Stomach smooth muscle (tissue), 2 donors: Measurements from ENCODE around the gene GABBR1.
"Not testable (repeated sequence)": the region's sequence is repeated elsewhere in the genome, so short reads cannot be mapped to it uniquely, and the experiment has no call there.

Source experiments
- H3K27ac ChIP-seq: one replicate; pipeline ENCODE4 v1.7.0; 2013; ENCODE audit warnings: mild to moderate bottlenecking, low read length, inconsistent platforms
- H3K27me3 ChIP-seq, 2 donors: one replicate each; pipeline ENCODE4 v1.7.0; 2013; ENCODE audit warnings: low read length in 2 of 2; ENCODE audit not compliant: insufficient read depth in 2 of 2, control insufficient read depth in 1 of 2
- H3K36me3 ChIP-seq, 2 donors: one replicate each; pipeline ENCODE4 v1.7.0; 2013; ENCODE audit warnings: low read length in 2 of 2; ENCODE audit not compliant: control insufficient read depth in 2 of 2, insufficient read depth in 2 of 2
- H3K4me1 ChIP-seq: one replicate; pipeline ENCODE4 v1.7.0; 2013; ENCODE audit warnings: low read length; ENCODE audit not compliant: control insufficient read depth, insufficient read depth
- H3K4me3 ChIP-seq, 2 donors: one replicate each; pipeline ENCODE4 v1.7.0; 2013; ENCODE audit warnings: low read length in 2 of 2
- H3K9ac ChIP-seq, 2 donors: one replicate each; pipeline ENCODE4 v1.7.0; 2013; ENCODE audit warnings: low read length in 2 of 2, mild to moderate bottlenecking in 1 of 2
- H3K9me3 ChIP-seq, 2 donors: one replicate each; pipeline ENCODE4 v1.7.0; 2013; ENCODE audit warnings: low read length in 2 of 2; ENCODE audit not compliant: control insufficient read depth in 2 of 2
- donor health status: healthy.
- donor health status: Pancreatic carcinoma.

GABBR1 gene

DNA sequence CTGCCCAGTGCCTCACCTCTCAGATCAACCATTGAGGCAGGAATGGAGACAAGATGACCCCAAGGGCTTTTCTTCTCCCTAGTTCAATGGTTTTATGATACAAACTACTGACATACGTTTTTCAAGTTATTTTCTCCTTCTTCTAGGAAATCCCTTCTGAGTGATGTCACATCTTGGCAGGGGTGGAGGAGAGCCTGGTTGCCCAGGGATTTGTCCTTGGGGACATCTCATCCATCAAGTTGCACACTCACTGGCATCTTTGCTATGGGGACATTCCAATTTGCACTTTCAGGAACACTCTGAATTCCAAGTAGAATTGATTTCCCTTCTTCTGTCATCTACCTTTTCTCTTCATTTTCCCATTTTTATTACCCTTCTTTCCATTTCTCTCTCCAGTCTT, 38.0 kb upstream of the GABBR1 start:
- Histone ChIP-seq H3K9me3 (no peaks in the 10 kb centered on the region), H3K36me3 (no peaks in the 10 kb centered on the region), H3K4me3 (no peak overlapping the region), H3K9ac (no peak overlapping the region), H3K4me1 (no peaks in the 10 kb centered on the region), H3K27me3 (peaks cover 0 to 7% of the 10 kb centered on the region in 2 donors), H3K27ac (no peak overlapping the region)

DNA sequence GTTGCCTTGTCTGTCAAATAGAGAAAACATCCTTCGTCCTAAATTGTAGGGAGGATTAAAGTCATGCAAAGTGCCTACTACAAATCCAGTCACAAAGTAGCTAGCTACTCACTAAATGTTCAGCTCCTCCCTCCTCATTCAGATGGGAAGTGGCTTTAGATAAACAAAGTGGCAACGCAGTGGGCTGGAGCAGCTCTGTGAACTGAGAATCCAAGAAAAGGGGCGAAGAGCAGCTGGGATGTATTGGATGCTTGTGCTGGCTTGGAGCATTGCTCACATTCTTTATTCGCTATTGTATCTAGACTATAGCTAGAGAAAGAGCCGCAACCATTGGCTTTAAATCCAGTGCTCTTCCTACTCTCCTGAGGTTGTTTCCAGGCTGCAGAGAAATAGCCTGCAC, 34.2 kb upstream of the GABBR1 start:
- Histone ChIP-seq H3K9ac (no peak overlapping the region), H3K9me3 (no peaks in the 10 kb centered on the region), H3K4me3 (no peak overlapping the region), H3K27ac (no peak overlapping the region), H3K36me3 (no peaks in the 10 kb centered on the region), H3K27me3 (peaks cover 0 to 9% of the 10 kb centered on the region in 2 donors), H3K4me1 (no peaks in the 10 kb centered on the region)

DNA sequence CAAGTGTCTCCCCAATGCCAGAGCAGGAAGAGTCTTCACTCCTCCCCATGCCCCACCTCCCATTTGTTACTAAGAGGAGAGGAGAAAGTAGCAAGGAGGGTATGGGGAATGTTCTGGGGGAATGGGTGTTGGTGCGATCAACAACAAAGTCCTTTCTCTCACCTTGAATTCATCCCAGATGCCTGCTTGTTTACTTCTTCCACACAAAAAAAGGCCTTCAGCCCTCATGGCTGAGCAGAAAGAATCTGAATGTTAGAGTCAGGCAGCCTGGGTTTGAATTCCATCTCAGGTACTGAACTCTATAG, 33.8 kb upstream of the GABBR1 start:
- H3K4me1 ChIP-seq: no peaks in the 10 kb centered on the region
- peaks cover 0 to 9% of the 10 kb centered on the region in 2 donors for H3K27me3 ChIP-seq
- no peak overlapping the region for H3K4me3 ChIP-seq
- H3K27ac ChIP-seq: no peak overlapping the region
- no peak overlapping the region for H3K9ac ChIP-seq
- no peaks in the 10 kb centered on the region for H3K9me3 ChIP-seq
- no peaks in the 10 kb centered on the region for H3K36me3 ChIP-seq

DNA sequence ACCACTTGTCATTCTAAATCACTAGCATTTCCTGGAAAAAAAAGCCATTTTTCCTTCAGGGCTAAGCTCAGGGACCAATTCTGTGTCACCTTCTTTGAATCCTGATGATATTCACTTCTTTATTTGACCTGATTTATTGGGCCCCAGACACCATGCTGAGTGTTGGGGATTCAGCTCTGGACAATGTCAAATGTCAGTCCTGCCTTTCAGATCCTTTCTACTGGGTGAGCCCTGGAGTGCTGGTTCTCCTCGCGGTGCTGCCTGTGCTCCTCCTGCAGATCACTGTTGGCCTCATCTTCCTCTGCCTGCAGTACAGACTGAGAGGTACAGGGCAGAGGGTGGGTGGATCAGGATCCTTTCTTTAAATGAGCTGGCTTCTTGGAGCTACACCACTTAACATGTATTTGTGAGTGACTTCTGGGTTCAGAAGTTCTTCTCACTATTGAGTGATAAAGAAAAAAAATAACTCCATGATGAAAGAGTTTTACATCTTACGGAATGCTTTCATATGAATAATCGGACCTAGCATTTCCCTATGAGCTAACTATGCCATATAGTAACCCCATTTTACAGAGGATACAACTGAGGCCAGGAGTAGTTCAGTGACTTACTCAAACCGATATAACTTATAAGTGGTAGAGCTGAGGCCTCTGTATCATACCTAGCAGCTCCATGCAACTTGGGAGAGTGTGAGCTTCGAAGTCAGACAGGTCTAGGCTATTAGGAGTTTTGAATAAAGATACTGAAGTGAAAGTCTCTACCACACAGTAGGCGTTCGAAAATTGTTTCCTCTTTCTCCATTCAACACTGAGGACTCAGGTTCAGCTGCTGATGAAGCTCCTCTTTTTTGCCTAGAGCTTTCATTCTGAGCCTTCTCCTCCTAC, 33.2 kb upstream of the GABBR1 start:
- Histone ChIP-seq H3K27ac (no peak overlapping the region), H3K4me3 (no peak overlapping the region), H3K9me3 (no peaks in the 10 kb centered on the region), H3K9ac (no peak overlapping the region), H3K27me3 (peaks cover 0 to 6% of the 10 kb centered on the region in 2 donors), H3K36me3 (no peaks in the 10 kb centered on the region), H3K4me1 (no peaks in the 10 kb centered on the region)

DNA sequence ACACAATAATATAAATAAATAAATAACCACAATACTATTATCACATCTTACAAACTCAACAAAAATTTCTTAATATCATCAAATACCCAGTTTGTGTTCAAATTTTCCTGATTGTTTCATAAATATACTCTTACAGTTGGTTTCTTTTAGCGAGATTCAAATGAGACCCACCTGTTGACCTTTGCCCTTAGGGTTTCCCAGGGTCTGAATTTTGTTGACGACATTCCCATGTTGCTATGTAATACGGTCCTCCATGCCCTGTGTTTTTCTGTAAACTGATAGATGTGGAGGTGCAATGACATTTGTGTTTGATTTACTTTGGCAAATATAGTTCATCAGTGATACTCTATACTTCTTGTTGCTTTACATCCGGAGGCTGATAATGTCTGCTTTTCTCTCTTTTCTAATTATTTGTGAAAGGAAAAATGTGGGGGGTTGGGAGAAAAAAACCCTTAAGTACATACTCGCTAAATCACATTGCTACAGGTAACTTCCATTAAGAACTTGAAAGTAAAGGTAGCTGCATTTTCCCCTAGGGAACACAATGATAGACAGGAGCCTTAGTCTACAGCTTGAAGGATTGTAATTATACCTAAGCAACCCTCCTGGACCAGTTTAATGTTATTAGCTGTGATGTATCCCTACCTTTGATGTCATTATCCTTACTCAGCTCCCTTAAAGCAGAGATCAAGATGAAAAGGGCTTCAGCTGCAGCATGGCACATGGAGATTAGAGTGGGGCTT, 30.5 kb upstream of the GABBR1 start:
- no peak overlapping the region for H3K4me3 ChIP-seq
- no peak overlapping the region for H3K27ac ChIP-seq
- H3K4me1 ChIP-seq: no peaks in the 10 kb centered on the region
- H3K27me3 ChIP-seq: peaks cover 0 to 5% of the 10 kb centered on the region in 2 donors
- no peaks in the 10 kb centered on the region for H3K36me3 ChIP-seq
- H3K9ac ChIP-seq: no peak overlapping the region
- H3K9me3 ChIP-seq: no peaks in the 10 kb centered on the region

DNA sequence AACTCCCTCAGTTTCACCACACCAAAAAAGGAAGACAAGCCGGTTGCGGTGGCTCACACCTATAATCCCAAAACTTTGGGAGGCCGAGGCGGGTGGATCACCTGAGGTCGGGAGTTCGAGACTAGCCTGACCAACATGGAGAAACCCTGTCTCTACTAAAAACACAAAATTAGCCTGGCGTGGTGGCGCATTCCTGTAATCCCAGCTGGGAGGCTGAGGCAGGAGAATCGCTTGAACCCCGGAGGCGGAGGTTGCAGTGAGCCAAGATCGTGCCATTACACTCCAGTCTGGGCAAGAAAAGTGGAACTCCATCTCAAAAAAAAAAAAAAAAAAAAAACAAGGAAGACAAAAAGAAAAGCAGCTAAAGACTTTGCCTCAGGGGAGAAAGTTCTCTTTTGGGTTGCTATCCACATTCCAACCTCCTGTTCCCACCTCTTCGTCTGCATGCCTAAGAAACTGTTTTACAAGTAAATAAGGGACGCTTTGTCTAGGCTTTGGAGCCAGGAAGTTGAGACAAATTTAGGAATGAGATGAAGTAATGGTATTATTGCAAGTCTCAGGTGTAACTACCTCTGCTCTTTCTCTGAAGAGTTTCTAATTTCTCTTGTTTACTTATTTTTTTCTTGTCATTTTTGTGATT, 28.6 kb upstream of the GABBR1 start:
- not testable (repeated sequence) for H3K9ac ChIP-seq, H3K27ac ChIP-seq, H3K27me3 ChIP-seq

DNA sequence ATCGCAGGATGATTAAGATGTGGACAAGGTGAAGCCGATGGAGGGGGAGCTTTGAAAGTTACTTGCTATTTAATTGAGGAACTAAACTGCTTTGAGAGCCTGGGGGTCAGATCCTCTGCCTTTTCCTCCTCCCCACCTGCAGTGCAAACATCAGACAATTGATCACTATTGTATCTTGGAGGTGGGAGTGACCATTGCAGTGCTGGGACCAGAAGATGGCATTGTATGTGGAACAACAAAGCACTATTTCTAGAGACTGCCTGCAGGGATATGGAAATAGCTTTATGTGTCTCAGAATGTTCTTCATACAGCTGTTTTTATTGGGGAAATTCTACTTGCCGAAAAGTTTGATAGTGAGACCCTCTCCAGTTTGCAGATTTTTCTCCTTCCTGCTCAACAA, 28.1 kb upstream of the GABBR1 start:
- no peaks in the 10 kb centered on the region for H3K36me3 ChIP-seq
- no peak overlapping the region for H3K27ac ChIP-seq

More for the DNA sequence above, 28.6 kb upstream of the GABBR1 start:
- not testable (repeated sequence) for H3K4me1 ChIP-seq, H3K4me3 ChIP-seq, H3K36me3 ChIP-seq, H3K9me3 ChIP-seq

DNA sequence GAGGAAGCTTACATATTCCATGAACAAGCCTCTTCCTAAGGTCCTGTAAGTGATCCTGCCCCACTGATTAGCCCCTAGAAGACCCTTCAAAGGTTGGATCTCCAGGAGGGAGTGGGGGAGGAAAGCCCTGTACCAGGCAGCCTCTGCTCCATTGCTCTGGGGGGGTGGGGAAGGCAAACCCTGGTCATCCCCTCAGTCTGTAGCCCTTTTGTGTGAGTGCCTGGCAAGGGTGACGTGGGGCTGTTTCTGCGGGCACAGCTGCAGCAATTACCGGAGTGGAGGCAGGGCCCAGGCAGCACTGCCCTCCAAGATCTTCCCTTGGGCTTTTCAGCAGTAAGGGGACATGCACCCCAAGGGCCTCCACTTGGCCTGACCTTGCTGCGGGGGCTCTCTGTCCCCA, 23.8 kb upstream of the GABBR1 start, which contains the start of gene MOG:
TSS of gene MOG (plus strand) at position 295 of the 400 bp plus-strand sequence. CDS start 118 bp downstream, outside the sequence.
- Histone ChIP-seq H3K4me3 (no peak within 1 kb of the TSS), H3K27ac (no peak within 1 kb of the TSS)

More for the DNA sequence above, 28.1 kb upstream of the GABBR1 start:
- no peak overlapping the region for H3K9ac ChIP-seq
- peaks cover 0 to 5% of the 10 kb centered on the region in 2 donors for H3K27me3 ChIP-seq
- no peaks in the 10 kb centered on the region for H3K9me3 ChIP-seq
- H3K4me3 ChIP-seq: no peak overlapping the region
- peaks cover 3% of the 10 kb centered on the region for H3K4me1 ChIP-seq

DNA sequence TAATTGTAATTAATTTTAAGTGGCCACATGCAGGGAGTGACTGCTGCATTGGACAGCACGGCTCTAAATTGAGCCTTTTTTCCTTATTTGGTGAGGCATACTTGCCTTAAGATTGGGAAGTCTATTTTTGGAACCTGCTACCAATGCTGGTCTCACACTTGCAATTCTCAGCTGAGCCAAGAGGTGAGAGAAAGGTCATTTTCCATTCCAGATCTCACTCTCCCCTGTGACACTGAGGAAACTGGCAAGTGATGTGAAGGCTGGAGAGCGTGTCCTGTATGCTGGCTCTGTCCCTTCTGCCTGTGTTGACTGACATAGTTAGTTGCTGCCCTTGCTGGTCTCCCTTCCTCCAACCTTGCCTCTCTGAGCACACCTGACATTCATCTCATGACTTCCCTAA, 23.2 kb upstream of the GABBR1 start:
- peaks cover 6% of the 10 kb centered on the region for H3K4me1 ChIP-seq
- H3K27me3 ChIP-seq: peaks cover 0 to under 1% of the 10 kb centered on the region in 2 donors
- H3K27ac ChIP-seq: no peak overlapping the region
- H3K4me3 ChIP-seq: no peak overlapping the region
- H3K9me3 ChIP-seq: no peaks in the 10 kb centered on the region
- H3K36me3 ChIP-seq: no peaks in the 10 kb centered on the region
- H3K9ac ChIP-seq: no peak overlapping the region

More for the DNA sequence above, 23.8 kb upstream of the GABBR1 start, which contains the start of gene MOG:
- peaks cover 6% of the 10 kb centered on the region for H3K4me1 ChIP-seq
- peaks cover 0 to 3% of the 10 kb centered on the region in 2 donors for H3K27me3 ChIP-seq
- no peak within 1 kb of the TSS for H3K9ac ChIP-seq
- no peaks in the 10 kb centered on the region for H3K36me3 ChIP-seq
- H3K9me3 ChIP-seq: no peaks in the 10 kb centered on the region

DNA sequence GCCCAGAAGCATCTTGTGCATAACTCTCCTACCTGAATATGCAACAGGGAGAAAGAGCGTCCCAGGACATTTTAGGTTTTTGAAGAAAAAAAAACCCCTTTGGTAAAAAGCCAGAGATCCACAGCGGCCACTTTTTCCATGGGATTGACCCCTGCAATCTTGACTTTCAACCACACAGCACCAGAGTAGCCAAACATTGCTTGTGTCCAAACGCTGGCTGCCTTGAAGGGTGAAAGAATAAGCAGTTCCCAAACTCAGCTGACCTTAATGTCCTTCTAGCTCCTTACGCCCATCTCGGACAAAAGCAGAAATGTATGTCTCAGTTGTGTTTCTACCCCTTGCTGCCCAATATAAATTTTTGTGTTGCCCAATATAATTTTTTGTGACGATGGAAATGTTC, 22.7 kb upstream of the GABBR1 start:
- Histone ChIP-seq H3K9me3 (no peaks in the 10 kb centered on the region), H3K4me1 (peaks cover 6% of the 10 kb centered on the region), H3K9ac (no peak overlapping the region), H3K27ac (no peak overlapping the region), H3K36me3 (no peaks in the 10 kb centered on the region), H3K4me3 (no peak overlapping the region), H3K27me3 (no peaks in the 10 kb centered on the region)
